GM19351 (cell line): ENCODE results near the gene C15orf40.
"Not testable (repeated sequence)": the region's sequence is repeated elsewhere in the genome, so short reads cannot be mapped to it uniquely, and the experiment has no call there.

Experiments
- ATAC-seq: cut with Tn5 transposase; IDR thresholded peaks from one replicate; pipeline ENCODE4 v1.9.1; 2021; ENCODE audit warnings: mild to moderate bottlenecking, moderate library complexity; ENCODE audit not compliant: unreplicated experiment

The C15orf40 gene

DNA sequence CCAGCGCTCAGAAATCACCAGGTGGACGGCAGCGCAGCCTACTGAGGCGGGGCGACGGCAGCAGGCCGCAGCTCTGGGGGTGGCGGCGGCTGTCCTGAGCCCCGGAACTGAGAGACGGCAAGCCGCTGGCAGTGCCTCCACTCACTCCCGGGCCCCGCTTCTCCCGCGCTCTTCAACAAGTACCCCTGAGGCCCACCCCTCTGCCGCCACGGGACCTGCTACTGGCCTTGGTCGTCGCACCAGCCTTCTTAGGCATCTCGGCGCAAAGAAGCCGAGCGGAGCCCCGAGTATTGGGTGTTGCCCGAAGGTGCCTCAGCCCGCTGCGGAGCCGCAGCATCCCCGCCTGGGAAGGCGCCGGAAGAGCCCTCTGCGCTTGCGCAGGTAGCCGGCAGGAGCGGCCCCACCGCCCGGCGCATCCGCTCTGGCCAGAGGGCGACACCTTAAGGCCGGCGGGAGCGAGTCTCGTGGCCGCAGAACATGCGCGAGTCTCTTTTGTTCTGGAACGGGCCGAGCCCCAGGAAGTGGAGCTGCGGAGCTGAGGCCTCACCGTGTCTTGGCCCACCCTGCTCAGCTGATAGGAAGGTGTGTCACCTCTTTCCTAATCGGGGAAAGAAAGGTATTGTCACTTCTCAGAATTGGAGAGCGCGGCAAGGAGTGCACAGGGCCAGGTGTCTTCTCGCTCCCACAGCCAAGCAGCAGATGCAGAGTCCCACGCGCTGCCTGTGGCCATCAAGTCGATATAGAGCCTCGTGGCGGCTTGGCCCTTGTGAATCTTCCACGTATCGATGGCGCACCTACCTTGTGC lies at the start of gene C15orf40:
TSS of gene C15orf40 (minus strand) at position 369 of the 805 bp plus-strand sequence. CDS start at position 337, 32 bp downstream.
- ATAC-seq, result peak; percentile 81

DNA sequence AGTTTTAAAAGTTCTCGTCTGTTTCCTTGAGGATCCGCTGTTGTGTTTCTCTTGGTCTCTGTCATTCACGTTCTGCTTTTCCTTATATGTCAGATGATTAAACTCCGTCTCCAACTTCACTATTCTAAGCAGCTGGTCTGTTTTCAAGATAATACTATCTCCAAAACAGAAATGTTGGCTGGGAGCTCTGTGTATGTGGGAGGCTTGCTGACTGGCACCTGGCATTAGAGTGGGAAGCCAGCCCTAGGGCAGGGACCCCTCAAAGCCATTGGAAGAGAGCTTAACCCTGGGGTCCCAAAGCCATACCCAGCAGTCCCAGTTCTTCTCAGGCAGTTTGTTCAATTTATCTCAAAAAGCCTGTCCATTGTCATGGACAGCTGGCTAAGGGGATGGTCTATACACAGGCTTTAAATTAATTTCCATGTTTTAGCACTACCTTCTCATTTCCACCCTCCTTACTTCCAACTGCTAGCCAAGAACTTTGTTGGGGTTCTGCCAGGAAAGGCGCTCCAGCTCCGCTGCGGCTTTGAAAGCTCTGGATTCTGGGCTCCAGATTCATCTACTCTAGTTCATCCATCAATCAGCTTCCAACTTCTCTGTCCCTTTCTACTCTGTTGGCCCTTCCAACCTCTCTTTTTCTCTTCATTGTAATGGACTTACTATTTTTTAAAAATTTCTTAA lies 46.4 kb upstream of the C15orf40 start:
- ATAC-seq, result no peak

GRCh38 chr15:83057002-83057401 lies 45.6 kb upstream of the C15orf40 start:
- no peak for ATAC-seq

DNA sequence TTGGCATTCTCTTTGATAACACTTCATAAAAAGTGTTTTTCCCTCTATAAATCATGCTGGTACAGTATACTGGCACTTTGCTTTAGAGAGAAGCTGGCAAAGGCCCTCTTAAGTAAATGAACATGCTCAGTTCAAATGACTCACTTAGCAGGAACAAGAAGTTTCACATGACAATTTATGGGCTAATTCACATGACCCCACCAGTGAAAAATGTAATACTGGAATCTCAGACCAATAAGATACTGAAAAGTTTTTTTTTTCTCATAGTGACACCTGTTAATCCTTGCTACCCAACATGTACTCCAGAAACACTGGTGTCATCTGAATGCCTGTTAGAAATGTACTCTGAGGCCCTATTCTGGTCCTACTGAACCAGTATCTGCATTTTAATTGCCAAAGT lies 41.7 kb upstream of the C15orf40 start:
- no peak for ATAC-seq

- ATAC-seq, result no peak
These were observed 35.2 kb upstream of the C15orf40 start for GRCh38 chr15:83046558-83047127.

DNA sequence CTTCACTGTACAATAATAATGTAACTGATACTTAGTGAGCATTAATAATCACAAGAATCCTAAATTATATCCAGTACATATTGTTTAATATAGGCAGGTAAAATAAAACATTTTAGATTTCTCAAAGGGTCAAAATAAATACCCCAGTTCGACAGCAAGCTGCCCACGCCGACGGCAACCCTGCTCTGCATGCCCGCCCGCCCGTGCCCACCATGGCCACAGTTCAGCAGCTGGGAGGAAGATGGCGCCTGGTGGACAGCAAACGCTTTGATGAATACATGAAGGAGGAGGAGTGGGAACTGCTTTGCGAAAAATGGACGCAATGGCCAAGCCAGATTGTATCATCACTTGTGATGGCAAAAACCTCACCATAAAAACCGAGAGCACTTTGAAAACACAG lies 32.7 kb upstream of the C15orf40 start:
- no peak for ATAC-seq

GRCh38 chr15:83039206-83039605 lies 27.8 kb upstream of the C15orf40 start:
- no peak for ATAC-seq

DNA sequence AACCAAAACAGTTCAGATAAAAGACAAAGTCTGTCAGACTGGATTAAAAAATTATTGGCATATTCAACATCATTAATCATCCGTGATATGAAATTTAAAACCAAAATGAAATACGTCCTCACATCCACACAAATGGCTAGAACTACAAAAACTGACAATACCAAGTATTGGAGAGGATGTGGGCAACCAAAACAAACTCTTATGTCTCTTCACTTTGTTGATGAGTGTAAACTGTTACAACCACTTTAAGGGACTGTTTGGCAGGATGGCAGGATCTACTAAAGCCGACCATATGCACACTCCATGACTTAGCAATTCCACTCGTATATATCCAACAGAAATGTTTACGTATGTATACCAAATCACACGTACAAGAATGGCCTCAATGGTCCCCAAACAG lies 24.8 kb upstream of the C15orf40 start:
- no peak for ATAC-seq

DNA sequence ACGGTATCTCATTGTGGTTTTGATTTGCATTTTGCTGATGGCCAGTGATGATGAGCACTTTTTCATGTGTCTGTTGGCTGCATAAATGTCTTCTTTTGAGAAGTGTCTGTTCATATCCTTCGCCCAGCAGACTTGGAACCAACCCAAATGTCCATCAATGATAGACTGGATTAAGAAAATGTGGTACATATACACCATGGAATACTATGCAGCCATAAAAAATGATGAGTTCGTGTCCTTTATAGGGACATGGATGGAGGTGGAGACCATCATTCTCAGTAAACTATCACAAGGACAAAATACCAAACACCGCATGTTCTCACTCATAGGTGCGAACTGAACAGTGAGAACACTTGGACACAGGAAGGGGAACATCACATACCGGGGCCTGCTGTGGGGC lies 19.8 kb upstream of the C15orf40 start:
- ATAC-seq, result not testable (repeated sequence)

DNA sequence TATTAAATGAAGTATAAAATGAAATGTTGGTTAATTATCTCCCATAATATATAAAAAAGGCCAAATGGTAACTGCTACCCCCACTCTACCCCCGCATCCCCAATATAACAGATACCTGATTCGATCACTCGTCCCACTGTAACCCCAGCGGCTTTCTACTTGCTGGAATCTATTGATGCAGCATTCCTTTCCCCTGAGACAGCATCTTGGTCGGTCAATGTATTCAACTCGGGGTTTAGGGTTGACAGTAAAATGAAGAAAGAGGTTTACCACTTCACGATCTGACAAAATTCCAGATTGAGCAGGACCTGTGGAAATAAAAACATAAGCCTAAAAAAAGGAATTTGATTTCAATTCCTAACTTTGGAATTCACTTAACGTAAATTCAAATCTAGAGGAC lies 18.6 kb upstream of the C15orf40 start:
- ATAC-seq, result no peak

- no peak for ATAC-seq
These were observed 7.0 kb upstream of the C15orf40 start for GRCh38 chr15:83018436-83018835.

DNA sequence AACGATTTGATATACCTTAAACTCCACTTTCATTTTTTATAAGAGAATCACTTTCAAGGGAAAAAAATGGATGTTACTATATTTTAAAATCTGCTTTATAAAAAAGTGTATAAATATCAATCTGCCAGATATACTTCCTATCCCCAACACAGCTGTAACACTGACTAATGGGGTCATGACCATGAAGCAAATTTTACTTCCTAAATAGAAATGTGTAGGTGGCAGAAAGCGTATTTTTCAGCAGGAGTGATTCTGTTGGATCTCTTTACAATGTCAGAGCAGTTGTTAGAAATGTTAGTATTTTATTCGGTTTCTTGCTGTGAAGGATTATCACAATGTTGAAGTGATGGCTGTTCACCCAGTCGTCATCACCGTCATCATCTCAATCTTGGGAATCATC lies 5.5 kb upstream of the C15orf40 start:
- no peak for ATAC-seq

DNA sequence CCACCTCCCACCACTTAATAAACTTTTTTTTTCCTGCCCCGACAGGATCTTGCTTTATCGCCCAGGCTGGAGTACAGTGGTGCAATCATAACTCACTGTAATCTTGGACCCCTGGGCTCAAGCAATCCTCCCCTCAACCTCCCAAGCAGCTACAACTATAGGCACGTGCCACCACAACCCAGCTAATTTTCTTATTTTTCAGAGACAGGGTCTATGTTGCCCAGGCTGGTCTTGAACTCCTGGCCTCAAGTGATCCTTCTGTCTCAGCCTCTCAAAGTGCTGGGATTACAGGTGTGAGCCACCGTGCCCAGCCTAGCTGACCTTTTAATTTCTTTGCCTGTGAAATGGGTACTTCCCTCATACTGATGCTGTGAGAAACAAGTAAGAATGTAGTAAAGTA lies 3.9 kb upstream of the C15orf40 start:
- no peak for ATAC-seq

- ATAC-seq, result no peak
These were observed 2.8 kb upstream of the C15orf40 start for GRCh38 chr15:83014205-83014653.

GRCh38 chr15:83012636-83013035 lies 1.2 kb upstream of the C15orf40 start:
- no peak for ATAC-seq

GRCh38 chr15:83012076-83012426 lies 612 bp upstream of the C15orf40 start:
- no peak for ATAC-seq

DNA sequence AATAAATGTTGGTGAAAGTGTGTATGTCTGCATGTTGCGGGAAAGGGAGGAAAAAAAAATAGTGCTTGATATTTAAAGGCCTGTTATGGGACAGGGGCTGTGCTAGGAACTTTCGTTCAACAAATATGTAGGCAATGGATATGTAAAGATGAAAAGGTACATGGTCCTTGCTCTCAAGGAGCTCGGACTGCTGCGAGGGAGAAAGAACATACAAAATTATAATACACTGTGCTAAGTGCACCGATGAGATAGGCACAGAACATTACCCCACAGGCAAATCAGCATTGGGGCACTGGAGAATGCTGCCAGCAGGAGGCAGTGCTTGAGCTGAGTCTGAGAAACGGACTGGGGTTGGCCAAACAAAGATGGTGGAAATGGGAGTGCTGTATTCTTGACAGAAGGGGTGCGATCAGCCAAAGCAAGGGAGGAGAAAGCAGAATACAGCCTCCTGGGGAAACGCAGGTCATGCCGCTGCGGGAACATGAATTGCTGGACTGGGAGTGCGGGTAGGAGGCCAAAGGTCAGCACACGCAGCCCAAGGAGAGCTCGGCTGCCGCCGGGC lies 649 bp downstream of the C15orf40 start:
- peak; percentile 70 for ATAC-seq

GRCh38 chr15:83000672-83001031 lies 10.8 kb downstream of the C15orf40 start:
- not testable (repeated sequence) for ATAC-seq

DNA sequence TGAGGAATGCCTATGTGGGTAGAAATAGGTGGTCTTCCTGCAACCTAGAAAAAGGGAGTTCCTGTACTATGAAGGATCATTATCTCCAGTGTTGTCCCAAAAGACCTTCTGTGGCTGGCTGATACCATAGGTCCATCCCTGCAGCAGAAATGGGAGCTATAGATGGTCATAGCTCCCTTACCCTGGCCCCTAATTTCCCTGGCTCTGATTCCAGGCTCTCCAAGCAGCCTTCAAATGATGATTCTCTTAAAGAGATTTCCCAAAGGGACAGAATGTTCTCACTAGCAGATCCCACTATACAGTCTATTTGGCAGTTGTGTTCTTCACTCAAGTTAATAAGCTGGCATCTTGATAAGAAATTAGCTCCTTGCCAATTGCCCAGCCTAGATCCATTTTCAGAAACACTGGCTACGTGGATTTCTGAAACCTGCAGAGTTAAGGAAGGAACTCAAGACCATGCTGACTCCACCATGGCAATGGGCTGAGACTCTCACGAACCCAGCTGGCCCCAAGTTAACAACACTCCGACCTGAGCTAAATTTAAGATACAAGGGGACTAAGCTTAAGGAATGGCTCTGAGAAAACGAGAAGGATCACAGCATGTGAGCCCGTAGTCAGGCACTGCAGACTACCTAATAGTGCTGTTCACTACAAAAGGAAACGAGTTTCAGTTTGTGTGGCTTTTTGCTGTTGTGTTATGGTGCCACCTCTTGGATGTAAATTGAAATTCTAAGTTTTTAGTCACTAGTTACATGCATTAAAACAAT lies 11.4 kb downstream of the C15orf40 start:
- ATAC-seq, result peak; percentile 86

DNA sequence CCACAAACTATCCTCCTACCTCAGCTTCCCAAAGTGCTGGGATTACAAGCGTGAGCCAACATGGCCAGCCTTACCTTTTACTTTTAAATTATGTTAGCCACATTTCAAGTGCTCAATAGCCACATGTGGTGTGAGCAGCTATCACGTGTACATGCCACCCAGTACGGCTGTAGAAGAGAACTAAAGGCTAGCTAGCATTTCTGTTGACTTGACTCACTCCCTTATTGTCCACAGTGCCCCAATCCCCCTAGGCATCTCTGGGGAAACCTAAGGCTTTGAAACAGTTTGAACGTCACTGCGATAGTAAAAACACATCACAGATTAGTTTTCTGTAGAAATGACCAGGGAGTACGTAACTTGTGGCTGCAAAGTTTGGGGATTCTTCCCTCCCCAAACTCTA lies 12.0 kb downstream of the C15orf40 start:
- ATAC-seq, result no peak

DNA sequence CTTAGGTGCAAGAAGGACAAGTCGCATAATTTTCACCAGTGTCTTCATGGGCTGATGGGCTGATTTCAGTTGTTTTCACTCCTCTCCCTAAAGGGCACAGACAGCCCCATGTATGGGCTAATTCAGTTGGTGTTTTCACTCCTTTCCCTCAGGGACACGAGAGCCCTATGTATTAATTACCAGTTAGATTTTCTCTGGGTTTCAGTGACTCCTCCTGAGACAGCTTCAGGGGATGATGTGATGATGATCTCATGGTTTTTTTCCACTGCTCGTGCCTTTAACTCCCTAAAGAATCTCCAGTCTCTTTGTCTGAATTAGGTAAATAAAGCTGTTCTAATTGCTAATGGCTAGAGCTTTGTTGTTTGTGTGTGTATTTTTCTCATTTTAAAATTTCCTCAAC lies 15.5 kb downstream of the C15orf40 start:
- ATAC-seq, result no peak
